Endothelial cell of umbilical vein (primary cell): ENCODE data around the gene PPHLN1. TPM values are rescaled to one million over a fixed set of nuclear protein-coding genes. Genes with fewer than 3 reads are reported as not detected.

Experiments
- BruUV-seq: library from RNA; stranded (reverse); fragments of 400-500 nt; replicated peaks from 2 replicates; lab custom pipeline; 2021; lab: Mats Ljungman, UMichigan
- CTCF ChIA-PET: fragments of 300-600, 350-600 bp; sonication (Branson Sonifier 250); formaldehyde crosslinking; loops from one replicate; lab custom pipeline; 2021; ENCODE audit warnings: antibody characterized with exemption, inconsistent platforms; lab: Charles Lee
- POLR2A ChIA-PET: fragments of 300-600, 350-600 bp; sonication (Branson Sonifier 250); formaldehyde crosslinking; loops from one replicate; lab custom pipeline; 2021; ENCODE audit warnings: antibody characterized with exemption, inconsistent platforms; lab: Charles Lee
- DNase-seq: peaks from one replicate; pipeline ENCODE4 v3.0.0-alpha.2; 2011; ENCODE audit warnings: low read depth, low spot score
- FAIRE-seq: peaks from 2 replicates; lab custom pipeline; 2011; peaks lifted over from hg19 to GRCh38; lab: Jason Lieb, UNC
- H2AFZ ChIP-seq: 2 replicates; pipeline ENCODE4 v1.6.0; 2012; ENCODE audit warnings: low read depth, low read length, control low read depth, inconsistent platforms
- H3K27ac ChIP-seq: 2 replicates; pipeline ENCODE4 v1.5.1; 2011; ENCODE audit warnings: low read depth, mild to moderate bottlenecking, control low read depth, low read length, moderate library complexity; ENCODE audit not compliant: insufficient read depth
- H3K27me3 ChIP-seq, 2 experiments: 2 replicates each; pipeline versions ENCODE4 v1.6.0 to v1.6.1; 2011; ENCODE audit warnings: low read length in 2 of 2, mixed read lengths in 1 of 2; ENCODE audit not compliant: control insufficient read depth in 2 of 2, insufficient read depth in 2 of 2
- H3K36me3 ChIP-seq, 2 experiments: 2 replicates in 1 of 2; 3 replicates in 1 of 2; pipeline ENCODE4 v1.5.1; 2011; ENCODE audit warnings: low read length in 2 of 2, mild to moderate bottlenecking in 1 of 2, moderate library complexity in 1 of 2; ENCODE audit not compliant: control insufficient read depth in 2 of 2, insufficient read depth in 2 of 2; ENCODE audit errors: extremely low read depth in 1 of 2
- H3K4me1 ChIP-seq: 3 replicates; pipeline ENCODE4 v1.5.1; 2011; ENCODE audit warnings: mild to moderate bottlenecking, low read length; ENCODE audit not compliant: control insufficient read depth, insufficient read depth; ENCODE audit errors: extremely low read depth
- H3K4me2 ChIP-seq: 2 replicates; pipeline ENCODE4 v1.6.1; 2011; ENCODE audit warnings: low read length, control low read depth, mixed read lengths; ENCODE audit not compliant: insufficient read depth
- H3K4me3 ChIP-seq, 3 experiments: fragments of 200-600 bp in 1 of 3; sonication (generic), shearing (Covaris generic) in 1 of 3; replicated peaks in 1 of 3; 2 replicates each; pipeline ENCODE4 v1.5.1; 2011 to 2016; ENCODE audit warnings: control low read depth in 3 of 3, low read length in 3 of 3, mild to moderate bottlenecking in 2 of 3, inconsistent platforms in 1 of 3, low read depth in 1 of 3, moderate library complexity in 1 of 3; ENCODE audit not compliant: insufficient read depth in 1 of 3
- H3K79me2 ChIP-seq: 2 replicates; pipeline ENCODE4 v1.6.0; 2012; ENCODE audit warnings: low read length, inconsistent platforms; ENCODE audit not compliant: control insufficient read depth, insufficient read depth
- H3K9ac ChIP-seq: replicated peaks from 2 replicates; pipeline ENCODE3; 2011; ENCODE audit warnings: low read length, control low read depth; ENCODE audit not compliant: insufficient read depth; ENCODE audit errors: extremely low read depth
- H3K9me1 ChIP-seq: replicated peaks from 3 replicates; pipeline ENCODE4 v1.6.0; 2011; ENCODE audit warnings: mild to moderate bottlenecking, low read length; ENCODE audit not compliant: control insufficient read depth, insufficient read depth; ENCODE audit errors: extremely low read depth
- H3K9me3 ChIP-seq: replicated peaks from 2 replicates; pipeline ENCODE4 v1.5.1; 2012; ENCODE audit warnings: low read length, inconsistent platforms; ENCODE audit not compliant: control insufficient read depth, insufficient read depth
- H4K20me1 ChIP-seq: replicated peaks from 2 replicates; pipeline ENCODE3; 2011; ENCODE audit warnings: mild to moderate bottlenecking, low read length; ENCODE audit not compliant: control insufficient read depth, insufficient read depth; ENCODE audit errors: extremely low read depth
- CTCF ChIP-seq, 2 donors: IDR thresholded peaks; 1 replicate in 1 of 2; 2 replicates in 1 of 2; pipeline ENCODE4 v1.5.1; 2011; ENCODE audit warnings: low read length in 2 of 2, mild to moderate bottlenecking in 2 of 2, moderate library complexity in 2 of 2, control low read depth in 1 of 2, inconsistent platforms in 1 of 2, low read depth in 1 of 2; ENCODE audit not compliant: insufficient read depth in 1 of 2; ENCODE audit errors: extremely low read depth in 1 of 2
- EZH2 ChIP-seq: IDR thresholded peaks from 2 replicates; pipeline ENCODE4 v1.6.1; 2012; ENCODE audit warnings: borderline replicate concordance, low read depth, mild to moderate bottlenecking, moderate library complexity, low read length, inconsistent platforms; ENCODE audit not compliant: severe bottlenecking
- FOS ChIP-seq: IDR thresholded peaks from 2 replicates; pipeline ENCODE4 v1.6.1; 2011; ENCODE audit warnings: mild to moderate bottlenecking, low read length, moderate library complexity, borderline replicate concordance; ENCODE audit not compliant: insufficient read depth
- GATA2 ChIP-seq: IDR thresholded peaks from 2 replicates; pipeline ENCODE4 v1.7.0; 2011; ENCODE audit warnings: low read depth, mild to moderate bottlenecking, moderate library complexity, mixed read lengths, low read length; ENCODE audit not compliant: insufficient read length, insufficient read depth
- JUN ChIP-seq: IDR thresholded peaks from 2 replicates; pipeline ENCODE4 v1.6.1; 2011; ENCODE audit warnings: borderline replicate concordance, low read depth; ENCODE audit not compliant: insufficient read length, insufficient read depth
- MAX ChIP-seq: IDR thresholded peaks from 2 replicates; pipeline ENCODE4 v1.6.1; 2011; ENCODE audit not compliant: insufficient read depth, insufficient read length
- MYC ChIP-seq: IDR thresholded peaks from one replicate; pipeline ENCODE4 v1.6.1; 2011; ENCODE audit warnings: mild to moderate bottlenecking, low read depth, low read length
- POLR2A ChIP-seq: IDR thresholded peaks from 2 replicates; pipeline ENCODE4 v1.6.1; 2012; ENCODE audit warnings: low read depth, mild to moderate bottlenecking, control low read depth, low read length
- POLR2AphosphoS5 ChIP-seq: IDR thresholded peaks from 2 replicates; pipeline ENCODE4 v1.6.1; 2012; ENCODE audit warnings: low read depth, mild to moderate bottlenecking, control low read depth, low read length, moderate library complexity; ENCODE audit not compliant: insufficient read depth
- dilution Hi-C: fragments of 300-500 bp; cut with MboI; formaldehyde crosslinking; loops from one replicate; pipeline ENCODE4 v1.15.0; 2019; ENCODE audit warnings: low sequenced_read_pairs; ENCODE audit not compliant: extremely low pct_ligation_motif_present
- intact Hi-C: fragments of 100-400 bp; cut with micrococcal nuclease; formaldehyde crosslinking; loops from one replicate; pipeline ENCODE4 v1.10.0; 2022
- polyA plus RNA-seq, 4 experiments: library from polyadenylated mRNA; depleted of rRNA in 3 of 4; stranded (reverse) in 3 of 4; unstranded in 1 of 4; fragments of >200 nt; gene quantifications; 2 replicates each; pipeline versions ENCODE4 v1.2.1 to v1.2.3, GENCODE V29; 2011 to 2012; ENCODE audit warnings: missing spikeins in 1 of 4
- total RNA-seq: library from RNA; stranded (reverse); gene quantifications from 2 replicates; pipeline ENCODE4 v1.2.3, GENCODE V29; 2021

PPHLN1 gene
- total and polyA plus RNA-seq, 2 donors (not counting 3 experiments of a cell fraction or from before 2014, with no cell fraction given): 23.4 to 62.2 TPM

GRCh38 chr12:42442311-42442759 lies 116.4 kb downstream of the PPHLN1 start:
- Histone ChIP-seq H3K36me3 (peaks cover 0 to 5% of the 10 kb centered on the region in 2 experiments), H4K20me1 (no peaks in the 10 kb centered on the region), H3K79me2 (no peaks in the 10 kb centered on the region), H3K9me3 (no peaks in the 10 kb centered on the region), H3K27me3 (no peaks in the 10 kb centered on the region), H3K9ac (no peak overlapping the region), H3K4me2 (no peak overlapping the region), H3K27ac (no peak overlapping the region), H2AFZ (no peak overlapping the region), H3K9me1 (no peaks in the 10 kb centered on the region), H3K4me3 (no peak overlapping the region), H3K4me1 (peaks cover 12% of the 10 kb centered on the region)
- TF ChIP-seq EZH2: no peak
- TF ChIP-seq GATA2: no peak
- no peak for TF ChIP-seq FOS
- TF ChIP-seq JUN: no peak
- no peak for TF ChIP-seq POLR2A
- TF ChIP-seq CTCF (IDR thresholded peaks at IDR 0.05; ENCODE audit: extremely low read depth in 1 of 2, insufficient read depth in 1 of 2, low read depth in 1 of 2, low read length in 2 of 2): no peak
- no peak for TF ChIP-seq MAX
- TF ChIP-seq POLR2AphosphoS5: no peak
- TF ChIP-seq MYC: no peak
- BruUV-seq: no TSS peak
- DNase-seq (no peak), FAIRE-seq (no peak)
- CTCF ChIA-PET: interaction anchor here (1.1 kb wide), 1 partner anchor 8 kb away, joined by 4 read pairs; no protein-coding TSS in a partner anchor
- intact Hi-C loops: no loop called here
- POLR2A ChIA-PET: no interaction called here
- dilution Hi-C loops: no loop called here
